ENCODE results near the gene SMAD1.
"Not testable (repeated sequence)": the region's sequence is repeated elsewhere in the genome, so short reads cannot be mapped to it uniquely, and the experiment has no call there.

Gene SMAD1

DNA sequence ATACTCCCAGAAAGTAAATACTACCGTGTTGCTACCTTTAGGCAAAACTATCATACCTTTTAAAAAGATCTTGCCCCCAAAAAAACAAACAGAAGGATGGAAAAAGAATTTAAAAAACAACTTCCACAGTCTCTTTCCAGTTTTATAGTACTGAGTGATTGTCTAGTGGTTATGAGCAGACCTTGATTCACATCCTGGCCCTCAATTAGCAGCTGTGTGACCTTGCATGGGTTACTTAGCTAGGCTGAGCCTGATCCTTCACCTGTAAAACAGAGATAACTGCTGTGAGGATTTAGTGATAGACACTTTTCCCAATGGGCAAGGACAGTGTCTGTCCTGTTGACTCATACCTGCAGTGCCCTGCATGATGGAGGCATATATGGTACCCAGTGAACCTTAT is 49.0 kb downstream of the SMAD1 start:
- no peak for DNase-seq

DNA sequence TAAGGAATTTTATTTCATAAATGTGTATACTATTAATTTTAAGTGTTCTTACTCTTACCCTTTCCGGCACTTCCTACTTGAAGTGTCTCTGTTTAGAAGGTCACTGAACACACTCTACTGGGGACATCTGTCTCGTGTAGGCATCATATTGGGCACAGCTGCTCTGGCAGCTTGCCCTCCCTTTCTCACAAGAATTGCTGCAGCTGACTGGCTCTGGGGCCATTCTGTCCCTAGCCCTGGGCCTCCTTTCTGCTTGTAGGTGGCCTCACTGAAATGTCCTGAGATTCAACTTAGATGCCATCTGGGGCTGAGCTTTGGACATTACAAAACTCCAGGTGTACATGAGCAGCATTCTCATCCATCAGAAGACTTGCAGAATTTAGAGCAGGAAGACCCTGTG is 49.6 kb downstream of the SMAD1 start:
- no peak for DNase-seq

DNA sequence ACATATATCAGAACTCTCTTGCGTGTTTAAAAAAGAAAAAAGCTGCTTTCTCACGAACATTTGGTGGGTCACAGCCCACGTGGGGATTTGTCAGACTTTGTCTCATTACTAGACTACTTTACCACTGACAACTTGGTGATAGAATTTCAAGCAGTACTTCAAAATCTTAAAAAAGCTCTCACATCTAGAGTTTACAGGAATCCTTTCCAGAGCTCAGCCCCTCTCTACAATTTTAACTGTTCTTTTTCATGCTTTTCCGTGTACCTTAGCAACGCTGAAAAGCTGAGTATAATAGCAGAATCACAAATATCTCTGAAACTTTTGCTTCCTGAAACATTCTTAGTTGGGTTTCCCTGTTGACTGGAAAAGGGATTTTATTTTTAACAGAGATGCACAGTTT is 50.2 kb downstream of the SMAD1 start:
- no peak for DNase-seq

DNA sequence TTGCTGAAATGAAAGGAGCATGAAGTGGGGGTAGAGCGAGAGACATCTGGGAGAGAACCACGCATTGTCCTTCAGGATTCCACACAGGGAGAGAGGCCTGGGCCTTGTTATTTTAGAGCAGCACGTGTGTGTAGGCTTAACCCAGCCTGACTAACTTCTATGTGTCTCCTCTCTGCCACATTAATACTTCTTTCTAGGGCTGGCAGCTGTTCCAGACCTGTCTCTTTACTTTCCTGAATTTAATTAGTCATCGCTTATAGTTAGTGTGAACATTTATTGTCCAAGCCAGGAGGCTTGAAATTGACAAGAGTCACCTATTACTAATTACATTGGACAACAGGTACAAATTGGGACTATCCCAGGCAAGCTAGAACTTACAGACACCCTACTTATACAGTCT is 51.3 kb downstream of the SMAD1 start:
- DNase-seq, result no peak

DNA sequence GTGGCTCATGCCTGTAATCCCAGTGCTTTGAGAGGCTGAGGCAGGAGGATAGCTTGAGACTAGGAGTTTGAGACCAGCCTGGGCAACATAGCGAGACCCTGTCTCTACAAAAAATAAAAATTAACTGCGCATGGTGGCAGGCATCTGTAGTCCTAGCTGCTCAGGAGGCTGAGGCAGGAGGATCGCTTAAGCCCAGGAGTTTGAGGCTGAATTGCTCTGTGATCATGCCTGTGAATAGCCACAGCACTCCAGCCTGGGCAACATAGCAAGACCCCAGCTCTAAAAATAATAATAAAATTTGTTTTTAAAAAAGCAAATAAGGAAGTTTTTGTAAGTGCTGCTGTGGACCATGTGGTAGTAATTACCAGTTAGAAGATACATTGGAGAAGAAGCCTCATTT is 51.8 kb downstream of the SMAD1 start:
- DNase-seq, result not testable (repeated sequence)

DNA sequence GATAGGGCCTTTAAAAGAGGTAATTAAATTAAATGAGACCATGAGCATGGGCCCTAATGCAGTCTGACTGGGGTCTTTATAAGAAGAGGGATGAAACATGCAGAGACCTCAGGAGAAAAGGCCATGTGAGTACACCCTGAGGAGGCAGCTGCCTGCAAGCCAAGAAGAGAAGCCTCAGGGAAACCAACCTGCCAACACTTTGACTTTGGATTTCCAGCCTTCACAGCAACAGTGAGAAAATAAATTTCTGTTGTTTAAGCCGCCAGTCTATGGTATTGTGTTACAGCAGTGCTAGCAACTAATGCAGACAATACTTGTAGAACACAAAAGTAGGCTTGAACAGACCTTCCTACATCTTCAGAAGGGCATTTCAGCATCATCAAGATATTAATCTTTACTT is 52.3 kb downstream of the SMAD1 start:
- DNase-seq, result no peak

DNA sequence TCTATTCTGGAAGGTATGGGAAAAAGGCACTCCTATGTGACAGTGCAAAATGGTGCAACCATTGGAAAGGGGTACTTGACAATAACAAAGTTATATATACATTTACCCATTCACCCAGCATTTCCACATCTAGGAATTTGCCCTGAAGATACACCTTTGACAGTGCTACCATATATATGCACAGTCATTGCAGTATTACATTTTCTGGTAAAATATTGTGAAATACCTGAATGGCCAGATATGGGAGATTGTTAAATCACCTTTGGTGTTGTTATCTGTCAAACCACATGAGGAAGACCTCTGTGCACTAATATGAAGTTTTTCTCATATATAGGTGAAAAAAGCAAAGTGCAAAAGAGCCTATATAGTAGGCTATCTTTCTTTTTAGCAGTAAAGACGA is 53.5 kb downstream of the SMAD1 start:
- DNase-seq, result no peak

DNA sequence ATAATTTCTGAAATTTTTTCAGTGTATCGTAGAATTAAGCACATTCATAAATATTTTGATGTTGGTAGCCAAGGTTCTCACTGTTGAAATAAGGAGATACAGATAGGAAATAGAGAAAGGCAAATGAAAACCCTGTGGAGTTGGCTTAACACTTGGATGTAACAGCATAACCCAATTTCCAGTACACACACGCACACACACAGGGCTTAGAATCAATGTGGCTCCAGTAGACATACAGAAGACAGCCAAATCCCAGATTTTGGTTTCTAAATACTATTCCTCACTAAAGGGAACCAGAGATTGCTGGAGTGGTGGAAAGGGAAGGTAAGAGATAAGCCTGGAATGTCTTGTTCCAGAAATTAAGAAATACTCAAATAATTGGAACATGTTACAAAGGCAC is 54.4 kb downstream of the SMAD1 start:
- DNase-seq, result no peak

DNA sequence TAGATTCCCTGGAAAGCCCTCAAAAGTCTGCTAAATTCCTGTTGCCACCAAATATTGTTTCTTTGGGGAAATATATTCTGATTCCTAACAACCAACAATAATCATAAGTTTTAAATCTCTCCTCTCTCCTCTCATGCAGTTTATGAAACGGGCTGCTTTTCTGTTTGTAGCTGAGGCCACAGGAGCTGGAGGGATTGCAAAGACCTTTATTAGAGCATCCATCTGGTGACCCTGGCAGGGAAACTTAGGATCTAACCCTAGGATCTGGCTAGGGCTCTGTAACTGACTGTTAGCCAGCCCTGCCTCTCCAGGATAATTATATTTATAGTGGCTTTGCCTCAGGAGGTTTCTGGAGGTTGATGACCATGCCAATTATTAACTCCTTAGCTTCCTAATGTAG is 56.9 kb downstream of the SMAD1 start:
- DNase-seq, result no peak

DNA sequence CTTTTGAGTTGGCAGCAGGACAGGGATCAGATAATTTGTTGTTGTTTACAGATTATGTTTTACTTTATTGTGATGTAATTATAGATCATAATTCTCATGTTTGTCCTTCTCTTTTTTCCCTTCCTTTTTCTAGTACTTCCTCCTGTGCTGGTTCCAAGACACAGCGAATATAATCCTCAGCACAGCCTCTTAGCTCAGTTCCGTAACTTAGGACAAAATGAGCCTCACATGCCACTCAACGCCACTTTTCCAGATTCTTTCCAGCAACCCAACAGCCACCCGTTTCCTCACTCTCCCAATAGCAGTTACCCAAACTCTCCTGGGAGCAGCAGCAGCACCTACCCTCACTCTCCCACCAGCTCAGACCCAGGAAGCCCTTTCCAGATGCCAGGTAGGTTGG is 58.0 kb downstream of the SMAD1 start:
- no peak for DNase-seq

DNA sequence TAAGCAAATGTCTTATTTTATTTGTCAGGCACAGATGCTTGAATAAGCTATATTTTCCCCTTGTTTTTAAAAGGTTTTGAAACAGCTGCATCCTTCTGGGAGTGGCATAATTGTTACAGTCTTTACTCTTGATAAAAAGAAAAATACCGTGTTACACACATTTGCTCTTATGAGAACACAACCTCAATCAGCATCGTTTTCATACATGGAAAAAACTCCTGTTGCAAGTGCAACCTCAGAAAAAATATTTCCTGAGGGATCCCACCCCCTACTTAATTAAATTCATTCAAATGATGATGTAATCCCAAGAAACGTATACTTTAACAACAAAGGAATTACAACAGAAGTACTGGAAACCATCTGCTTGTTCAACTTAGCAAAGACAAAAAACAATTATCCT is 58.6 kb downstream of the SMAD1 start:
- no peak for DNase-seq

DNA sequence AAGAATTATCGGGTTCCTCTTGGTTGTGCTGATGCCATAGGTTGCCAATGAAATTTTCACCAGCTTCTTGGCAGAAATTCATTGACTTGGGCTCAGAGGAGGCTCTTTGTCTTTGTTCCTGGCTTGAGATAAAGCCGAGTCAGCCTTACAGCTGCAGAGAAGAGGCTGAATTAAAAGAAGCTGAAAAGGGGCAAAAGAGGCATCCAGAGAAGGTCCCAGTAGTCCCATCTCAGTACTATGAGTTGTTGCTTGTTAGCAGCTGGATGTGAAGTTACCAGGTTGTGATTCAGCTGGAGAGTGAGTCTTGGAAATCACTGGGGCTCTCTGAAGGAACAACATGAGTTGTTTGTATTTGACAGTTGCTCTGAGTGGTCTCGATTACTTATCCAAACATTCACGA is 59.7 kb downstream of the SMAD1 start:
- DNase-seq, result no peak

DNA sequence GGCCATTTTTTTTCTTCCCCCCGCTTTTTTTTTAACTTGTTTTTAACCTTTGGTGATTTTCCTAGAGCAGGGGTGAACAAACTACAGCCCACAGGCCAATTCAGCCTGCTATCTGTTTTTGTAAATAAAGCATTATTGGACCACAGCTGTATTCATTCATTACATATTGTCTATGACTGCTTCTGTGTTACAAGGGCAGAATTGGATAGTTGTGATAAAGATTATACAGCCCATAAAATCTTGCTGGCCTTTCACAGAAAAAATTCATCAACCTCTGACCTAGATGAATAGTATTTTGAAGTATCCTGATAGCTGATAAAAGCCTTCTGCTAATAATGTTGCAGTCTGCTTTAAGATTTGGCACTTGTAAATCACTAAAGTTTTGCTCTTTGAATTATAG is 63.4 kb downstream of the SMAD1 start:
- DNase-seq, result no peak

DNA sequence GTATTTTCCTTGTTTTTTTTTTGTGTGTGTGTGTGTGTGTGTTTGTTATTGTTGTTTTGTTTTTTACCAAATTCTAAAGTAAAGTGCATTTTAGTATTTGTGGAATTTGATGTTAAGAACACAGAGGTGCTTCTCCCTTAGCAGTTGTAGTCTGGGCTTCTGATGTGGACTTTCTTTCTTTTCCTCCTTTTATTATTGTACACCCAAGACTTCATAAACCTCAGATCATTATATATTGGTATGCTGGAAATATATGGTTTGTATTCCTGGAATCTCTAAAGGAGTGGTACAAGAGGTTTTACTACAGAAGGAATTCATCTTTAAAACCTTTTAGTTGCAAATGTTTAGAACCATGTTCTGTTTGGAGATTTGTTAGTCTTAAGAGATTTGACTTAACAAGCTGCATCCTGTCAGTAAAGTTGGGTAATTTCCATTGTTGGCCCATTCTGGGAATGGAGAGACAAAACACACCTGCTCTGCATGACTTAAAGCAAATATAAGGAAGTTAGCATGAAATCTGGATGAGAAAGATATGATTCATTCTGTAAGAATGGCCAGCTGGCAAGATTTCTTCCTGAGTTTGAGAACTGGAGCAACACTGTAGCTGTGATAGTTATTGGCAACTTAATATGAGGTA is 64.0 kb downstream of the SMAD1 start:
- no peak for DNase-seq

DNA sequence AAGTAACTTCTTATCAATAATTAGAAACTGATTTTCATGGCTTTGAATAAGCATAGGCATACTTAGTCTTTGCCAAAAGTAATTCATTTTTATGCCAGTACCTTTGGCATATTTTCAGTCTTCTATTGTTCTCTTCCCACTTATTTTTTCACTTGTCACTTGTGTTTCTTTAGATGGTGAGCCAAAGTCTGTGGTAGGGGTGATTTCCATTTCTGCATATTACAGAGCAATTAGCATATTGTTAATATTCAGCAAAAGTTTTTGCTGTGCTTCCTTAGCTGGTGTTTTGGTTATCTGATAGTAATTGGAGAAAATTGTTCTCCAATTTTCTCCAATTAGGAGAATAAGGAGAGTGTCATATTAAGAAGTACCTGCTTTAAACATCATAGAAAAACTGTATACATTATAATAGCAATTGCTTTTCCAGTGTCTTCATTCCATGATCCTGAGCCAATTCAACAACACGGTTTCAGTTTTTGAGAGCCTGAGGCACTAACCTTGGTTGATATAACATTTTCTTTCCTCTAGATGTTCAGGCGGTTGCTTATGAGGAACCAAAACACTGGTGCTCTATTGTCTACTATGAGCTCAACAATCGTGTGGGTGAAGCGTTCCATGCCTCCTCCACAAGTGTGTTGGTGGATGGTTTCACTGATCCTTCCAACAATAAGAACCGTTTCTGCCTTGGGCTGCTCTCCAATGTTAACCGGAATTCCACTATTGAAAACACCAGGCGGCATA is 64.7 kb downstream of the SMAD1 start:
- DNase-seq, result no peak

DNA sequence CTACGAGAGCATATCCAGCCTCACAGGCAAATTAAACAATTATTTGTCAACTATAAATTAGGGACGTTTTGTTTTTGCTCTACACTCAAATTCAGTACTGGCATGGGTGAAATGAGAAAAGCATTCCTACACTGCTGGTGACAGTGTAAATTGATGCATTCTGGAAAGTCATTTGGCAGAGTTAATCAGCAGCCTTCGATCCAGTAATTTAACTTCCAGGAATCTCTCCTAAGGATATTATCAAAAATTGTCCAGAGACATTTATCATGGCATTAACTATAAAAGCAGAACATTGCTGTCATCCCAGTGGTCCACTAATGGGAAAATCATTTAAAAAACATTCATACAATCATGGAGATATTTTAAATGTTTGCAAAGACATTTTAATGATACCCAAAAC is 70.0 kb downstream of the SMAD1 start:
- DNase-seq, result no peak

DNA sequence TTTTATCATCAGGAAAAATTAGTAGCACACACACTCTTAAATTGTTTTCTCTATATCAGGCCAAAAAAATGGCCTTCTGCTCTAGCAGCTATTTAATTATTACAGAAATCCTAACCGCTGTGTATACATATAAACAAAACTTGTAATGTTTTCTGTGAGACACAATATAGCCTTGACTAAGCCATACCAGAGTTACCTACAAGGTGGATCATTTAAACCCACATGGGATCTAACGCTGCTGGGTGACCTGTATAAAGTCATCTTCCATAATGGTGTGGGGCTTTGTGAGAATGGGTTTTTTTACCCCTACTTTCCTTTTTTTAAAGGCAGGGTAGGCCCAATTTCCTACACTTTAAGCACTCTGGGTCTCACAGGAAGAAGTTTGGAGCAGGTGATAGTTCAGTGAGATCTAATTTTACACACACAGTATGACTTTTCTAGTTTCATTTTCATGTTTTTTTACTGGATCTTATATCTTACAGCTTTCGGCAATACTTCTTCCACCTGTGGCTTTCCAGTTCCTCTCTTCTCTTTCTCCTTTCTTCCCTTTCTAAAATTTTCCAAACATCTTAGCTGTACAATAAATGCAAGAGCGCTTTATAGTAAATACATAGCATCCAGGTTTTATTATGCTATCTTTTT is 70.6 kb downstream of the SMAD1 start:
- DNase-seq, result no peak

DNA sequence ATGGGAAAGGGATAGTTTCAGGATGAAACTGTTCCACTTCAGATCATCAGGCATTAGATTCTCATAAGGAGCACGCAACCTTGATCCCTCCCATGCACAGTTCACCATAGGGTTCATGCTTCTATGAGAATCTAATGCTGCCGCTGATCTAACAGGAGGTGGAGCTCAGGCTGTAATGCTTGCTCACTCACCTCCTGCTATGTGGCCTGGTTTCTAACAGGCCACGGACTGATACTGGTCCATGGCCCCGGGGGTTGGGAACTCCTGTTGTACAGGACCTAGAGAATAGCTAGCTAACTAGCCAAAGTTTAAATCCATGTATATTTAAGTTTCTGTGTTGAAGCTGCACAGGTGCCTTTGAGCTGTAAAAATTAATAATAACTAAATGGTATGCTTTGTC is 71.7 kb downstream of the SMAD1 start:
- no peak for DNase-seq

DNA sequence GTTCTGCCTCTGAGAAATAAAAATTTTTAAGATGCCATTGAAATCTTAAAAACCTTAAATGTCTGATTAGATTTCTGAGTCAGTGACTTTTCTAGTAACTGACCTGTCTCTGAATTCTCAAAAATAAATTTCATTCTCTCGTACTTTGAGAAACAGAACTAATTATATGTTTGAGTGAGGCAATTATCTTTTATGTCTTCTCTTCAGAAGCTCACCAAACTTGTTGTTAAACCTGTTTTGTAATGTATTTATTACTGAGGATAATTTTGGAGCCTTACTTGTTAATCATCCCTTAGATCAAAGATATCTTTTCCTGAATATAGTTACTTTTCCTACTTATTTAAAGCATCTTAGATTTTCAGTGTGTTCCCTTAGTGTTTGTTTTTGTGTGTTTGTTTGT is 73.0 kb downstream of the SMAD1 start:
- no peak for DNase-seq

DNA sequence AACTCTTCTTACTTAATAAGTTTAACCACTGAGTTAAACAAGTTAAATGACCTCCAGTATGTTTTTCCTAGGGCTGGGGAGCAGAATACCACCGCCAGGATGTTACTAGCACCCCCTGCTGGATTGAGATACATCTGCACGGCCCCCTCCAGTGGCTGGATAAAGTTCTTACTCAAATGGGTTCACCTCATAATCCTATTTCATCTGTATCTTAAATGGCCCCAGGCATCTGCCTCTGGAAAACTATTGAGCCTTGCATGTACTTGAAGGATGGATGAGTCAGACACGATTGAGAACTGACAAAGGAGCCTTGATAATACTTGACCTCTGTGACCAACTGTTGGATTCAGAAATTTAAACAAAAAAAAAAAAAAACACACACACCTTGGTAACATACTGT is 76.1 kb downstream of the SMAD1 start:
- peak; percentile 39 for DNase-seq

DNA sequence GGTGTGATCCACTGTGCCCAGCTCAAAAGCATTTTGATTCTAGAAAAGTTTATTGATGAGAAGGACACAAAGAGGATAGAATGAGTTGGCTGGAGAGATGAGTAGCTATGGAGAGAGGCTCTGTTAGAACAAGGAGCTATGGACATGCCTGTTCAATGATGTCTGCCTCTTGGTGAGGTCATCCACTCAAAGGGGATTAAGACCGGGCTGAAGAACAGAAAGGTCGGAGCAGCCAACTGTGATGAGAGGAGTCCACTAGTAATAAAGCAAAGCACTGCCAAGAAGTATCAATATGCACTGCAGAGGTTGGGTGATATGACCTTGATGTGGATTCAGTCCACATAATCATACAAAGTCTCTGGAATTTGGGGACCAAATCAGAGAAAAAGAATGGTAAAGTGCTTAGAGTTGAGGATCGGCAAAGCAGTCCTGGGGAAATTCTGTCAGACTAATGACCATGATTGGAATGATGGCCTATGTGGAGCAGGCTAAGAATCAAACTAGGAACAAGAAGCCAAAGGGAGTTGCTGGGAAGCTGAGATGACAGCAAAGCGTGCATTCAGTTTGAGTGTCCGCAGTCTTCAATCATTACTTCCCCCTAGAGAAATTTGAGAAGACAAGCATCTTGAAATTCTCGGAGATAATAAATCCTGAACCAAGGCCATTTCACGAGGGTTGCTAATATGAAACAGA is 81.8 kb downstream of the SMAD1 start:
- no peak for DNase-seq

DNA sequence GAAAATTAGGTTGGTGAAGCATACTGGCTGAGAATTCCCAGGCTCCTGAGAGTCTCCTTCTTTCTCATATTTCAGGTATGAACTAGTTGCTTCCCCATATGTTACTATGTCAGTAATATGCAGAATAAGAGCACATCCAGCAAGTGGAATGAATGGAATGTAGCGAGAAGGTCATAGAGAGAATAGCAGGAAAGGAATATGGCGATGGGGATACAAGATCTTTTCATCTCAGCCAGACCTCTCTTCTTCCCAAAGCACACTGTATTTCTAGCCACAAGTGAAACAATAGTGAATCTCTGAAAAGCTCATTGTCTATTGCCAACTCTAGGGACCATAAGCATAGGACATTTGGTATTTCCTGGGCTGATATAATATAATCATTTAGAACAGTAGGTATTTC is 82.9 kb downstream of the SMAD1 start:
- no peak for DNase-seq

DNA sequence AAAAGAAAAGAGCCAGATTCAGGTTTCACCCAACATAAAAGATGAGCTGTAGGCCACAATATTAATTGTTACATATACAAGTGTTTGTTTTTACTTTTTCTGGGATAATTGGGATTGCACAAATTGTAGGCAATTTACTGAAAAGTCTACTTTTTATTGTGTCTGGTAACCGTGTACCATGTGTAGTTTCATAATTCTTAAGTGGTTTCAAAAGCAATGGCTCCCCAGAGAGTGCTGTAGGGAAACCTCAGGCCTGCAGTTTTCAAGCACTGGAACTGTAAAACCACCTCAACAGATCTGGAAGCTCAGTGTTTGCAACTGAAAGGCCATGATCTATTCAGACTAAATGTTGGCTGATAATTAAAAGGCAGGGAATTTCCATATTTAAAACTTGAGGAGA is 83.7 kb downstream of the SMAD1 start:
- no peak for DNase-seq

DNA sequence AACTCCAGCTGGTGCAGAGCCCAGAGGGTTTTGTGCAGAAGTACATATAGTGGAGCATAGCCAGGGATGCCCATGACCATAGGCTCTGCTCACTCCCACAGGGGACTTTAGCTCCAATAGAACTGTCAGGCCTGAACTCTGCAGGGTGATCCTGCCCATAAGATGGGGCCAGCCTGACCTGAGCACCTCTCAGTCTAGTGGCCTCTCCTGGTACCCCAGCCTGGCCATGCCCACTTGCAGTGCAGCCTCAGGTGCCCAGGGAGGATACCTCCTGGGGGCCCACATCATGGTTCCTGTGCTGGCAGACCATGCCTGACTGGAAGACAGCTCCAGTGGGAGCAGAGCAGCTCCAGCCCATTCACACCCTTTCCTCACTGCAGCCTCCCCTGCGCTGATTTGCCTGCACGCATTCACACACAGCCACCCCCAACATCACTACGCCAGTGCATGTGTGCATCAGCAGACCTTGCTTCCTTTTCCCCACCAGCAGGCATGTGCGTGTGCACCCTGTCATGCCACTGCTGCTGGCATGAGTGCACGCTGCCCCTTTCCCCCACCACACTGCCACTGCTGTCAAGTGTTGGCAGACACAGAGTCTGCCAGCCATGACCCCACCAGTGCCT is 84.5 kb downstream of the SMAD1 start:
- no peak for DNase-seq
